AG04450 (cell line): ENCODE measurements around the gene GSTA2. TPM values are rescaled to one million over a fixed set of nuclear protein-coding genes. Genes with fewer than 3 reads are reported as not detected.

ENCODE experiments used
- CTCF ChIA-PET: fragments of 300-600, 350-600 bp; formaldehyde crosslinking; extraction: SDS; loops from one replicate; lab custom pipeline; 2022; ENCODE audit warnings: antibody characterized with exemption, inconsistent platforms; lab: Charles Lee
- POLR2A ChIA-PET: fragments of 350-600 bp; formaldehyde crosslinking; extraction: SDS; loops from one replicate; lab custom pipeline; 2021; ENCODE audit warnings: antibody characterized with exemption, inconsistent platforms; lab: Yijun Ruan, JAX
- DNase-seq: peaks from one replicate; pipeline ENCODE4 v3.0.0-alpha.2; 2011; ENCODE audit warnings: low read depth, low spot score
- H3K27ac ChIP-seq: one replicate; pipeline ENCODE4 v1.5.1; 2012; ENCODE audit warnings: low read depth, low read length, control low read depth
- H3K27me3 ChIP-seq: one replicate; pipeline ENCODE4 v1.6.0; 2012; ENCODE audit warnings: low read length; ENCODE audit not compliant: control insufficient read depth, insufficient read depth
- H3K4me3 ChIP-seq: 2 replicates; pipeline ENCODE4 v1.5.1; 2011; ENCODE audit warnings: mild to moderate bottlenecking, low read depth, low read length, control low read depth
- H3K9me3 ChIP-seq: 2 replicates; pipeline ENCODE4 v1.5.1; 2012; ENCODE audit warnings: low read length; ENCODE audit not compliant: control insufficient read depth, insufficient read depth
- polyA plus RNA-seq: library from polyadenylated mRNA; depleted of rRNA; stranded (reverse); fragments of >200 nt; gene quantifications from 2 replicates; pipeline ENCODE4 v1.2.3, GENCODE V29; 2011
- TF ChIP-seq, protein P1 (sequence below): IDR thresholded peaks from 2 replicates; pipeline ENCODE4 v1.5.1; 2011; ENCODE audit warnings: low read depth, low read length, control low read depth, inconsistent platforms

Gene GSTA2
- polyA plus RNA-seq, 1 experiment: not detected

DNA sequence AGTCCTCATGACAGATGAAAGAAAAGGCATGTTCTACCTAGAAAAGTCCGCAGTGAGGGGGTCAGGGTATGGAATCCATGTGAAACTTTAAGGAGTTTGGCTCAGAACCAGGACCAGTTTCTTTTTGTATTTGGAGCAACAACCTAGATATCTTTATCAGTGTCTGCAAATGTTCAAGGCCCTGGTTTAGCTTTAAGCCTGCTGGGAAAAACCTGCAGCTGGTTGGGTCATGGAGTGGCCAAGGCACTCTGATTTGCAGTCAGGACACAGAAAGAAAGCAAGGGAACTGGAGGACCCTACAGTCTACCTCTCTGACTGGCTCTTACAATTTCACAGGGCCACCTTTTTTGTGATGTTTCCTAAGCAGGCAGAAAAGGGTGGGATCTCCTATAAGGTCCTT lies 33.7 kb downstream of the GSTA2 start:
- H3K4me3 ChIP-seq: no peak overlapping the region
- no peak overlapping the region for H3K27ac ChIP-seq
- H3K9me3 ChIP-seq: no peaks in the 10 kb centered on the region
- DNase-seq: no peak
- H3K27me3 ChIP-seq: peaks cover 7% of the 10 kb centered on the region
- TF ChIP-seq, protein P1, sequence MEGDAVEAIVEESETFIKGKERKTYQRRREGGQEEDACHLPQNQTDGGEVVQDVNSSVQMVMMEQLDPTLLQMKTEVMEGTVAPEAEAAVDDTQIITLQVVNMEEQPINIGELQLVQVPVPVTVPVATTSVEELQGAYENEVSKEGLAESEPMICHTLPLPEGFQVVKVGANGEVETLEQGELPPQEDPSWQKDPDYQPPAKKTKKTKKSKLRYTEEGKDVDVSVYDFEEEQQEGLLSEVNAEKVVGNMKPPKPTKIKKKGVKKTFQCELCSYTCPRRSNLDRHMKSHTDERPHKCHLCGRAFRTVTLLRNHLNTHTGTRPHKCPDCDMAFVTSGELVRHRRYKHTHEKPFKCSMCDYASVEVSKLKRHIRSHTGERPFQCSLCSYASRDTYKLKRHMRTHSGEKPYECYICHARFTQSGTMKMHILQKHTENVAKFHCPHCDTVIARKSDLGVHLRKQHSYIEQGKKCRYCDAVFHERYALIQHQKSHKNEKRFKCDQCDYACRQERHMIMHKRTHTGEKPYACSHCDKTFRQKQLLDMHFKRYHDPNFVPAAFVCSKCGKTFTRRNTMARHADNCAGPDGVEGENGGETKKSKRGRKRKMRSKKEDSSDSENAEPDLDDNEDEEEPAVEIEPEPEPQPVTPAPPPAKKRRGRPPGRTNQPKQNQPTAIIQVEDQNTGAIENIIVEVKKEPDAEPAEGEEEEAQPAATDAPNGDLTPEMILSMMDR: no peak
- POLR2A ChIA-PET: no interaction called here
- CTCF ChIA-PET: no interaction called here

DNA sequence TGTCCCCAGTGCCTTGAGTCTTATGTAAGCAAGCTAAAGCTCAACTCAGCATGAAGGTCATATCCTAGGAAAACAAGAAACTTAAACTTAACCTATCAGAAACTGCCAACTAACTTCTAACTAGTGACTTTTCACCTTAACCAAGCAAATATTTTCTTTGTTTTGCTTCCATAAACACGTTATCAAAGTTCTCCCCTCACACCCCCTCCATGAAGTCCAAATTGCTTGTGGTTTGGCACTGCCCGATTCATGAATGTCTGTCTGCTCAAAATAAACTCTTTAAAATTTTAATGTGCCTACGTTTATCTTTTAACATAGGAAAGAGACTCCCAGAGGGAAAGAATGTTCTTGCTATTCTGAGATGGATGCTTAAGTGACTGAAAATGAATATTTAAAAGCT lies 34.9 kb downstream of the GSTA2 start:
- Histone ChIP-seq H3K4me3 (no peak overlapping the region), H3K27me3 (peaks cover 5% of the 10 kb centered on the region), H3K9me3 (no peaks in the 10 kb centered on the region), H3K27ac (no peak overlapping the region)
- ChIA-PET CTCF (interaction anchor here (0.6 kb wide), 1 partner anchor 668 kb away, joined by 3 read pairs; no protein-coding TSS in a partner anchor), POLR2A (no interaction called here)
- TF ChIP-seq, protein P1: no peak
- no peak for DNase-seq

DNA sequence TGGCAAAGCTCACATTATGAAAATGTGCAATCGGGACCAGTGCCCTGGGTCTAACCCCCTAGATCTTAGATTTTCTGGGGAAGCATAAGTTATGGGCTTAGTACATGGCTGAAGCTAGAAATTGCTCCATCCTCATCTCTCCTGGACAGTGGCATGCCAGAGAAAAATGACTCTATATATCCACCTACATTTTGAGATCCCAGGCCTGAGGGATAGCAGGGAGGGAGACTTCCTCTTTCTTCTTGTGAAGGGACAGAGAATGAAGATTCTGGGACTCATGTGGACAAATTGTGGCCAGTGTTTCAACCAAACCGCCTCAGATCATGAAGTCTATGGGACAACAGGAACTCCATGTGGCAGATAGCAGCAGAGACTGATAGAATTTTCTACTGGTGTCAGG lies 35.4 kb downstream of the GSTA2 start:
- Histone ChIP-seq H3K27ac (no peak overlapping the region), H3K27me3 (peaks cover 2% of the 10 kb centered on the region), H3K4me3 (no peak overlapping the region), H3K9me3 (no peaks in the 10 kb centered on the region)
- ChIA-PET CTCF (no interaction called here), POLR2A (no interaction called here)
- DNase-seq: no peak
- TF ChIP-seq, protein P1: no peak

DNA sequence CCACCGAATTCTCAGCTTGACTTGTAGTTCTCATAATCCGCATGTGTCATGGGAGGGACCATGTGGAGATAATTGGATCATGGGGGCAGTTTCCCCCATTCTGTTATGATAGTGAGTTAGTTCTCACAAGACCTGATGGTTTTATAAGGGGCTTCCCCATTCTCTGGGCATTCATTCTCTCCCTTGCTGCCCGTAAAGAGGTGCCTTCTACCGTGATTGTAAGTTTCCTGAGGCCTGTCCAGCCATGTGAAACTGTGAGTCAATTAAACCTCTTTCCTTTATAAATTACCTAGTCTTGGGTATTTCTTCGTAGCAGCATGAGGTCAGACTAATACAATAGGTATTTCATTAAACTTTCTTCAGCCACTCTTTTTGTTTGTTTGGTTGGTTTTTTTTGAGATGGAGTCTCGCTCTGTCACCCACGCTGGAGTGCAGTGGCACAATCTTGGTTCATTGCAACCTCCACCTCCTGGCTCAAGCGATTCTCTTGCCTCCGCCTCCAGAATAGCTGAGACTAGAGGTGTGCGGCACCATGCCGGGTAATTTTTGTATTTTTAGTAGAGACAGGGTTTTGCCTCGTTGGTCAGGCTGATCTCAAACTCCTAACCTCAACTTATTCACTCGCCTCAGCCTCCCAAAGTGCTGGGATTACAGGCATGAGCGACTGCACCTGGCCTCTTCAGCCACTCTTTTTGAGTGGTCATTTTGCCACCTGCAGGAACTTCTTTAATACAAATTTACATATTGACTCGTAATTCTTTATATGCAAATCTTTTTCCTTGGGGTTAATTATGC lies 36.3 kb downstream of the GSTA2 start:
- Histone ChIP-seq H3K4me3 (no peak overlapping the region), H3K27me3 (no peaks in the 10 kb centered on the region), H3K27ac (no peak overlapping the region), H3K9me3 (no peaks in the 10 kb centered on the region)
- CTCF ChIA-PET: no interaction called here
- DNase-seq: no peak
- TF ChIP-seq, protein P1: no peak
- POLR2A ChIA-PET: no interaction called here

DNA sequence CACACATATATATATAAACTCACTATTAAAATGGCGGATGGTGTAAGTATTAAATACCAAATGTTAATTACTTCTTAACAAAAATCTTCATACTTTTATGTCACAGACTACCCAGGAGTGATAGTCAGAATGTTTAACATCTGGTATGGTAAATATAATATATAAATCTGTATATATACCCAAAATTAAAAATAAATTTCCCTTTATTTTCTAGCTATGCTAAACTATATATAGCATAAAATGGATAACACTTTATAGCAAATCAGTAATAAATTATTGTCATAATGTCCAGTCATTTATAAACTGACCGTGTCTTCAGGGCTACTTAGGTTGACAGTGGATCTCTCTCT lies 37.1 kb downstream of the GSTA2 start:
- ChIA-PET CTCF (no interaction called here), POLR2A (no interaction called here)
- no peak for DNase-seq
- Histone ChIP-seq H3K4me3 (no peak overlapping the region), H3K27me3 (no peaks in the 10 kb centered on the region), H3K9me3 (no peaks in the 10 kb centered on the region), H3K27ac (no peak overlapping the region)
- TF ChIP-seq, protein P1: no peak
